Inferior parietal cortex (tissue), 1 donor: ENCODE data around the gene TSHZ2.
A peak's percentile ranks its signal among the peaks of the same experiment; 100 is the strongest.
"Not testable (repeated sequence)": the region's sequence is repeated elsewhere in the genome, so short reads cannot be mapped to it uniquely, and the experiment has no call there.

Experiments used
- DNase-seq: peaks from one replicate; pipeline ENCODE4 v3.0.0-alpha.2; 2016; ENCODE audit errors: extremely low spot score

Gene TSHZ2

DNA sequence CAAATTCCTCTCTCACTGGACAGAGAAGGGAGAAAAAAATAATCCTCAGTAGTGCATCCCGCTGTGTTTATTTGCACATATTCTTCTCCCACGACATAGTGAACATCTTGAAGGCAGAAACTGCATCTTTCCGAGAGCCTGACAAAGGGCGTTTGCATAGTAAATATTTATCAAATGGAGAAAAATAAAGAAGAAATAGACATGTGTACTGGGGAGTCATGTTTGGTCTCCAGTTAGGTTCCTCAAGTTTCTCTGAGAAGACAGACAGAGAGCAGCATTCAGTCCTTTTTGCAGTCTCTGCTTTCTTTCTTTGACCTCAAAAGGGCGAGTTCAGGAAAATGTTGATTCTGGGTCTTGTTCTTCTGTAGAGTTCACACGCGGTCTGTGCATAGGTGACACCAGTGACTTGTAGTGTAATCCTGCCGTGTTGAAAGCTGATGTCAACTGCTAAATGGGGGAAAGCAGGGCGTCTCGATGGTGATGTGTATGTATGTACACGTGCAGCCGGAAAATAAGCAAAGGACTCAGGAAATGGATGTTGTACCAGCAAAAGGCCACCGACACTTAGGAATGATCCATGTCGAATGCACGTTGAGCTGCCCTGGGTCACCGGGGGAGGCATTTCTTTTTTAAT, 335.9 kb downstream of the TSHZ2 start:
- DNase-seq, result no peak

DNA sequence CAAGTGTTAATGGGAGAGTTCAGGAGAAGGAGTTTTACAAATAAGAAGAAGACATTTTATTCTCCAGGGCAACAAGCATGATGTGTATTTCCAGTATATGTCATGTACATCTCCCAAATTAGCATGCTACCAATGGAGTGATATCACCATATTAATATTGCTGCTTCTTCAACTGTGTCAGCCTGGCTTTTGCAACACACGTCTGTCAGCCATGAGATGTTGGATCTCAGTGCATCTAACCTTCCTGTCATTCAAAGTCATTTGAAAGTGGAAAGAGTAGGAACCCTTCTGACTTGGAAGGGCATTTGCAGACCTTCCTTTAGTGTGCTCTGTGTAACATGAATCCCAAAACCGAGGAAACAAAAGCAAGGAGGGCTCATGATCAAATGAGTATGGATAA, 337.4 kb downstream of the TSHZ2 start:
- DNase-seq, result no peak

DNA sequence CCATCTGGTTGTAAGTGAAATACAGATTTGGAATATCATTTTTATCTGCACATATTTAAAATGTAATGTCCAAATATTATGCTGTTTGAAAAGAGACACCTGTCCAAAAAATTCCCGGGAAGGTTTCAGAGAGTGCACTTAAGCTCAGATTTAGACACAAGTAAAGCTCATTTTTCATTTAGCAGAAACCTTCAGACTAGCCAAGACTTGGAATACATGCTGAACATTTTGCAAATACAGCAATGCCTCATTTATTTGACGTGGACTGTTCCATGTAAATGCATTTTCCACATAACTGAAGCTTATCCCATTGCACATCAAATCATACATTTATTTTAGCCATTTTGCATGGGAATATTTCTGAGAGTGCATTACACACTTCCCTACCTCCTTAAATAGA, 340.8 kb downstream of the TSHZ2 start:
- DNase-seq, result no peak

DNA sequence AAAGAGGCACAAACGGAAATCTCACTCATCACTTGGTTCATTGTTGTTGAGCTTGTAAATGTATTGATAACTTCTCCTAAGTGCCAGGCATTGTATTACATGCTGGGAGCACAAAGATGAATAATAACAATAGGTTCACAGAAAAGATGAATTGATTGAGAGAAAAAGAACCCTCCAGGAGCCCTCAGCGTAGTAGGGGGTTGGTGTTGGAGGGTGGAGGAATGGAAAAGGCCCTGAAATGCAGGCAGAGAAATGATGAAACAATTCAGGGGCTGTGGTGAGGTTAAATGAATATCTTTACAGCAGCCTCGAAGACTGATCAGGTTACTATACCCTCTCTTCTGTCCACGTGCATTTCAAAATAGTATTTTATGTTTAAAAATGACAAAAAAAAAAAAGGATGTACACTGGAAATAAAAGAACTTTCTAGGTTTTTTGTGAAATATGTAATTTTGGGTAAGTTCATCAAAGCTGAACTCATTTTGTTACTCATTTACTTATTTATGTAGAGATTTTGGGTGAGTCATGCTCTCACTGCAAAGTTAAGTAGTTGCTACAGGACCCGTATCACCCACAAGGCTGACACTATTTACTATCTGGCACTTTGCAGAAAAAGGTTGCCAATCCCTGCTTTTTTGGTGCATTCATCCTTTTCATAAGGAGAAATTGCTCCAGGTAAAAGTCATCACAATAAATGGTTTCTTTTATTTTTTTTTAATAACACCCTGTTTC, 344.2 kb downstream of the TSHZ2 start:
- DNase-seq, result no peak

DNA sequence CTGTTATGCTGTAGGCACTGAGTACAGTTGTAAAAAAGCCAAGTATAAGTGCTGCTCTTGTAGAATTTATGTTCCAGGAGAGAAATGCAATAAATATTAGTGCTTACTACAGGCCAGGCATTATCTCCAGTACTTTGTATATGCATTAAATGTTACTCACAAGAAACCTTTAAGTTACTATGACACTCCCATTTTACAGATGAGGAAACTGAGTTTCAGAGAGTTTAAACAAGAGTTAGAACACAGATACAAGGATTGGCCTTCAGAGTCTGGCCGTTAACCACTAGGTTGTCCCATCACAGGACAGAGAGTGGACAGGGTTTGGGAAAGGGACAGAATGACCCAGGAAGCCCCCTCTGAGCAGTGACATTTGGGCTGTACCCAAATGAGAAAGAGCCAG, 347.0 kb downstream of the TSHZ2 start:
- no peak for DNase-seq

DNA sequence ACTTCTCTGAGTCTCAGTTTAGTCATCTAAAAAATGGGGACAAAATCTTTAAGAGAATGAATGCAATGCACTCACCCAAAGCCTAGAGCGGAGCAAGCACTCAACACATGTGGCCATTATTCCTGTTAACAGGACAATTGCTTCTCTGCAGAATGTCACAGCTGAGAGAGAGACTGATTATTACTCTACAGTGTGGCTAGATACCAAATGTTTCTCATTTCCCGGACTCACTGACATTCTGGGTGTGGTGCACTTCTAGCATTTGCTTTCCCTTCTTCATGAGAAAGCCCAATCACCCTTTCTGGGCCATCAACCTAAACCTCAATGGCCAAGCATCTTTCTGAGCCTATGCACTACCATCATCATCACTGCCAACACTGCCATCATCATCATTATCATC, 347.6 kb downstream of the TSHZ2 start:
- no peak for DNase-seq

DNA sequence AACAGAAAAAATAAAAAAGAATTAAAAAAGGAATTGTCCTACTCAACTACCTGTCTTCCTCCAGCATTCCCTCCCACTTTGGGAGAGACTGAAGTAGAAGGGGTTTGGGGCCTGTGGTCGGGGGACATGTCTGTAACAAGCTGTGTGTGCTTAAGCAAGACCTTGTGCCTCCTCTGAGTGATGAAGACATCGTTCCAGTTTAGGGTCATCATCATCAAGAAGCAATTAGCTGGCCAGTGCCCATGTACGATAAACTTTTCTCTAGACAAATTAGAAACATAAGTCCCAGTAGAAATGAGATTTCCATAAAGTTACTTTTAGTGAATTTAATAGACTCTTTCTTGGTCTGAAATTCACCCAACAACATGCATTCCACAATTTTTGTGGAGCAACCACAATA, 348.5 kb downstream of the TSHZ2 start:
- DNase-seq, result no peak

DNA sequence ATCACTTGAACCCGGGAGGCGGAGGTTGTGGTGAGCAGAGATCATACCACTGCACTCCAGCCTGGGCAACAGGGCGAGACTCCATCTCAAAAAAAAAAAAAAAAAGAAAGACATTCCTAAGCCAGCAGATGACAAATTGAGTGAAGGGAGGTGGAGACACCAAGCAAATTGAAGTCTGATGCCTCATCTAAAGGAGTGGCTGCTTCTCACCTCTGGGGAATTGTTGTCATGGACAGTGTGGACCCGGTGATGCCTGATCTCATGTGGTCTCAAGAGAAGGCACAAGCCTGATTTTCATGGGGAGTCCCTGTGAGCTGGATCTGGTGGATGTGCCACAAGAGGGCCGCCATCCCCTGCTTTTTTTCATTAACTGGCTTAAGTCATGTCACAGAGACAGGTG, 349.4 kb downstream of the TSHZ2 start:
- no peak for DNase-seq

DNA sequence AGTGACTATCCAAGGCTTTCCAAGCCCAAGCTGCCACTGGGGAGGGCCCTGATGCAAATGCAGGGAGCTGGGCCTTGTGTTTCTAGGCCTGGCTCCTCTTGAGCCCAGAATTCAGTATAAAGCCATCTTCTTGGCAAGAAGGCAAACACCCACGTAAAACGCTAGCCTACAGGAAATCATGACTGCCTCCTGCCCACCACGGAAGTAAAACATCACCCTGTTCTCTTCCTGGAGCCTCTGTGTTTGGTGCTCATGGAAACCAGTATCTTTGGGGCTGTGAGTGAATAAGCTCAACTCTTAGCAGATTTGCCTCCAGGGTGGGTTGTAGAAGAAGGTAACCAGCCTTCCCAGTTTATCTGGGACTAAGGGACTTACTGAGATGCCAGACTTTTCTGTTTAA, 350.5 kb downstream of the TSHZ2 start:
- no peak for DNase-seq

DNA sequence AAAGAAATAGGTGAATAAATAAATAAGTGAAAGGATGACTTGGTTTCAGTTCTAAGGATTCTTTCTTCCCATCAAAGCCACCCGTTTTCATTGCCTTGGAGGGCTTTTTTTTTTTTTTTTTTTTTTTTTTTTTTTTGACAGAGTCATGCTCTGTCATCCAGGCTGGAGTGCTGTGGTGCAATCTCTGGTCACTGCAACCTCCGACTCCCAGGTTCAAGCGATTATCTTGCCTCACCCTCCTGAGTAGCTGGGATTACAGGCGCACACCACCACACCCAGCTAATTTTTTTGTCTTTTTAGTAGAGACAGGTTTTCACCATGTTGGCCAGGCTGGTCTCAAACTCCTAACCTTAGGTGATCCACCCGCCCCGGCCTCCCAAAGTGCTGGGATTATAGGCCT, 351.3 kb downstream of the TSHZ2 start:
- DNase-seq, result not testable (repeated sequence)

DNA sequence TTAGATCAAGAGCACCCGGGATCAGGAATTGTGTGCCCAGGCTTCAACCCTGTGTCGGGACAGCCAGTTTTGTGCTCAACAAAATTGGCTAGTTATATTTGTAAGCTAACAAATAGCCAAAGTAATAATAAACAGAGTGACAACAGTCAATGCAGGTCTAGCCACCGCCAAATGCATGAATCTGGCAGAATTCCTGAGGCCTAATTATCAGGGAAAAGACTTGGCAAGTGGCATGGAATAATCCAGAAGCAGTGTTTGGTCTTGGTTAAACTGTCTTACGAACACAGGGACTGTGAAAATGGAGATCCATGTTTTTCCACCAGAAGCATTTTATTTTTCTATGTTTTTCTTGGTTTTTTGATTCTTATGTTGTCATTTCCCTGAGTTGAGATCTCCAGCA, 352.7 kb downstream of the TSHZ2 start:
- DNase-seq, result no peak

DNA sequence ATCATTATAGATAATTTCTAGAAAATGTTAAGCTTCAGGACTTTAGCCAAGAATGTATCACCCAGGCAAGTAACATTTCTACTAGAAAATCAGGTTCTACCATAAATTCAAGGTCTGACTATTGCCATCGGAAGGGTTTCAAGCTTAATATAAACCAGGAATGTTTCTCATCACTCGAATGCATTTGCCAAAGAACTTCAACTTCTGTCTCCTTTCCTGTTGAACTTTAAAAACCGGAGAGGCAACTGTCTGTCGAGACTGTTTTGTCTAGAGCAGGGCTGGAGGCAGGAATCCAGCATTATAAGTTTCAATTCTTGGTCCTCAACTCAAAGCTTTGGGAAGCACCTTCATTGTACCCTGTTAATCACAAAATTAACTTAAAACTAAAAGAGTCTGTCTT, 356.8 kb downstream of the TSHZ2 start:
- DNase-seq, result no peak

DNA sequence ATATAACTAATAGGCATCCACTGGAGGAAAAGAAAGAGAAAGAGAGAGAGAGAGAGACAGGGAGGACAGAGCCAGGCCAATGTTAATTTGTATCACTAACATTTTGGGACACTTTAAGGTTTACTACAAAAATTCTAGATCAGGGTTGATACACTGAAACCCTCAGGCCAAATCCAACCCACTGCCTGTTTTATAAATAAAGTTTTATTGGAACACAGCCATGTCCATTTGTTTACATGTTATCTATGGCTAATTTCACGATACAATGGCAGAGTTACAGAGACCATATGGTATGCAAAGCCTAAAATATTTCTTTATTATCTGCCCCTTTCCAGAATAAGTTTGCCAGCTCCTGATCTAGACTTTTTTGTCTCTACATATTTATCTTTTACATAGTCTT, 357.6 kb downstream of the TSHZ2 start:
- no peak for DNase-seq

DNA sequence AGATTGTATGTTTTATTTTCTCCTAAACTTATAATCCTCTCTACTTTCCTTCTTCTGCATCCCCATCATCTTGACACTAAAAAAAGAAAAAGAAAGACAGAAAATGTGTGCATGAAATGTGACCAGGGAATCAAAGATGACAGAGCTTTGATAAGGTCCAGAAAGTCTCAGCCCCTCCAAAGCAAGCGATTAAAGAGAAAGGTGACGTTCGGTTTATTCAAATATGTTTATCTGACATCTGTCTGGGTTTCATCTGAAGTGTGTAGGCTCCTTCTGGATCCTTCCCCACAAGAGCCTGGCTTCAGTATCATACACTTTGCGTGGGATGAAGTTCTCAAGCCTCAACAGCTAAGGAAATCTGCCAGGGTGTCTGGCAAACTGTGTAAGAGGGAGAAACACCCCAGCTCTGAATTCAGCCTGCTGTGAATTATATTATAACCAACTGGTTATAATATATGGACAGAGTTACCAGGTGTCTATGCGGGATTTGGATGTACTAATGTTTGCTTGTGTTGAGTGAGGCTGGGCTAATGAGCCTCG, 358.5 kb downstream of the TSHZ2 start:
- DNase-seq, result peak; percentile 35

DNA sequence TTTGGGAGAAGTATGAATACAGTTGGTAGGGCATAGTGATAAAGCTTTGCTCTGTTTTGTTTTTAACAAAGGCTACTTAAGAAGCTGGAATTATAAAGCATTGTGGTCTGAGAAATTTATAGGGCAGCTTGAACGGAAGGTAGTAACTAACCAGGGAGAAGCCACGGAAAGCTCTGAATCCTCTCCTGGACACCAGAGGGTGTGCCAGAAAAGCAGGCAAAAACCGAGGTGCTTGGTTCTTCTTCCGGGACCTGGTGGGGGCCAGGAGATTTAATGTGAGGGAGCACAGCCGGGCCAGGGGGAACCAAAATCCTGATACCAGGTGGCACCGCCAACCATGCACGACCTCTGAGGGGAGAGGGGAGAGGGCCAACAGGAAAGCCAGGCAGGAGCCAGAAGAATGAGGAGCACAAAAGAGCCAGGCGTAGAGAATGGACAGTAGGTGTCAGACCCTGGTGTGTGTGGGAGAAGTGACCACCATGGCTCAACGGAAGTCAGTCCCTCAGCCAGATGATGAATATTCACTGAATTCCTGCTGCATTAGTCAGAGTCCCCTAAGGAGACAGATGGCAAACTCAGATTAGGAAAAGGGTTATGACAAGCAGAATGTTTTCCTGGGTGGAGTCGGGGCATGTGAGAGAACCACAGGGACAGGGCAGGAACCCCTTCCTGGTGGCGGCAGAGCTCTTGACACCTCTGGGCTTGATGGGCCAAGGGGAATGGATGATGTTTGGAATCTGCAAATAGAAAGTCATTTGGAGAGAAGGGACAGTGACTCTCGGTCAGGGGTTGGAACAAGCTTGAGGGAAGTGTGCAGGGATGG, 359.2 kb downstream of the TSHZ2 start:
- DNase-seq, result no peak

DNA sequence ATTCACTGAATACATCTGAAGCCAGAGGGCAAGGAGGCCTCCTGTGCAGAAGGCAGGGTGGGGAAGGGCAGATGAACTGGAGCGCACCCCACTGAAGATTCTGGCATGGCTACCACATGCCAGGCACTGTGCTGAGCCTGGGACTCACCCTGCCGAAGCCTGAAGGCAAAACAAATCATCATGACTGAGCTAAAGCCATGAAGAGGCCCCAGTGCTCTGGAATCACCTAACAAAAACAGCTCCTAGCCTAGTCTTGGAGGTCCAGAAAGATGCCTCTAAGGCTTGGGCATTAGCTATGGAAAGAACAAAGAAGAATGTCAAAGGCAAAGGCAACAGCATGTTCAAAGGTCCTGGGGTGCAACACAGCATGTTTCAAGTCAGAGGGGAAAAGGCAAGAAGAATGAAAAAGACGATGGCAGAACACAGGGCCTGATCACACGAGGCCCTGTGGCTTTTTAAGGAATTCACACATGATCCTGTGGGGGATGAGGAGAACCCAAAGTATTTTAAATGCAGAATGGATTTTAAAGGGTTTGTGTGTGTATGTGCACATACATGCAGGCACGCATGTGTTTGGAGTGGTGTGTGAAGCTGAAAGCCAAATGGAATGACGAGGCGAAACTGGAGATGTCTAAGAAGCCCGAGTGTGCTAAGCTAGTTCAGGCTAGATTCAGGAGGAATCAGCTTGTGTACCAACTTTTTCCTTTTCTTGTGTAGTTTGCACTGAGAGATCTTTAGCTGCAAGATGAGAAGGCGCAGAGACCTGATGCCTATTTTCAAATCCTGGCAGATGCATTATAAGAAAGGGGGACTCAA, 360.1 kb downstream of the TSHZ2 start:
- no peak for DNase-seq

DNA sequence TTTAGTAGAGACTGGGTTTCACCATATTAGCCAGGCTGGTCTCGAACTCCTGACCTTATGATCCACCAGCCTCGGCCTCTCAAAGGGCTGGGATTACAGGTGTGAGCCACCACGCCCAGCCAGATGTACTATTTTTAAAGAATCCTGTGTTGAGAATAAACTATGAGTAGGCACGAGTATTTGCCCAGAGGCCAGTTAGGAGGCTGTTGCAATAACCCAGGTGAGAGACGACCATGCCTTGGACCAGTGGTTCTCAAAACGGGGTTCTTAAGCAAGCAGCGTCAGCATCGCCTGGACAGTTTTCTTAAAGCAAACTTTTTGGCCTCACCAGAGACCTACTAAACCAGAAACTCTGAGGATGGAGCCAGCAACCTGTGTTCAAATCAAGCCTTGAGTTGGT, 362.7 kb downstream of the TSHZ2 start:
- DNase-seq, result no peak

DNA sequence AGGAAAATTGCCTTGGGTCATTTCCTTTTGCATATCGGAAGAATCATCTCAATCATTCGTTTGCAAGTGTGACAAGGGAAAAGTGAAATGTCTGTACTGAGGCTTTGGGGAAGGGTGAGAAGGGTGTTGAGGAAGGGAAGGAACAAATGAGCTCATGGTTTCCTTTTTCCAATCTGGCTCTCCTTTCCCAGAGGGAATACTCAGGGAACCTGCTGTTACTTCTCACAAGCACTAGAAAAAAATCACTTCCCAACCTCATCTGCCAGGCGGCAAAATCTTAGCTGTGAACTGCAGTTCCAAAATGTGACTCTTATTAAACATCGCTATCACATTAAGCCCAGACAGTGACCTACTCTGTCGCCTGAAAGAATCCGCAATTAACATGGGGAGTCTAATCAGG, 363.4 kb downstream of the TSHZ2 start:
- DNase-seq, result no peak

DNA sequence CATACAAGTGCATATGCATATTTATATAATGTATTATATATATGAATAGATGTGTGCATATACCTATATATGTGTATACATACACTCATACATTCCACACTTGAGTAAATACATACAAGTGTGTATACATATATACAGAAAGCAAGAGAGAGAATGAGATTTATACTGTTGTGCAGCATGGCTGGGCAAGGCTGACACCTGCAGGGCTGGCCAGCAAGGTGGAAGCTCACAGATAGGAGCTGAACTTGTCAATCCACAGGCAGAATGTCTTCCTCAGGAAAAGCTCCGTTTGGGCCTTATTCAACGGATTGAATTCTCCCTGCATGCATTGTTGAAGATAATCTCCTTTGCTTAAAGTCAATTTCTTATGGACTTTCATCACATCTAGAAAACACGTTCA, 364.7 kb downstream of the TSHZ2 start:
- no peak for DNase-seq

DNA sequence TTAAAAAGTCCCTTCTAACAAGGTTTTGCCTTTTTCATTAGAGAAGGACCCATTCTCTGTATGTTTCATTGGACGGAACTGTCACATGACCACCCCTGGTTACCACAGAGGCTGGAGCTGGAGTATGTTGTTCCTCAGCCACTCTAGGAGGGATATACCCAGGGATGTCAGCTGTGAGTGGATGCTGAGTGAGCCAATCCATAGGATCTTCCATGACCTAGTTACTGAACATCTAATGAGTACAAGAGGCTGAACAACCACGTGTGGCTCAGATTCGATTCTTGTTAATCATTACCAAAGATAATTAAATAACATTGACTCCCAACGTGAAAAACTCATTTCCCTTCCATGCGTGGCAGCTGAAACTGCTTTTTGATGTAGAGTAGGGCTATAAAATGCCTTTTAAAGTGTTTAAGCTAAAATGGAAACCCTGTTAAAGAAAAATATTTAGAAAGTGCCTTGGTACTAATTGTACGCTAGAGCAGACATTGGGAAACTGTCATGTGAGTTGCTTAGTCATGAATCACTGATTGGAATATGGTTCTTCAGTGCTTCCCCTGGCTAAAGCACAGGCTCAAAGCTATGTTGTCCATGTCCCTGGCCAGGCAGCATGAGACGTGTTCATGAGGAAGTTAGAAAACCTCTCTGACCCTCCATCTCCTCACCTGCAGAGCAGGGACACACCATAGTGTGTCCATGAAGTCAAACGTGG, 365.4 kb downstream of the TSHZ2 start:
- DNase-seq, result no peak

DNA sequence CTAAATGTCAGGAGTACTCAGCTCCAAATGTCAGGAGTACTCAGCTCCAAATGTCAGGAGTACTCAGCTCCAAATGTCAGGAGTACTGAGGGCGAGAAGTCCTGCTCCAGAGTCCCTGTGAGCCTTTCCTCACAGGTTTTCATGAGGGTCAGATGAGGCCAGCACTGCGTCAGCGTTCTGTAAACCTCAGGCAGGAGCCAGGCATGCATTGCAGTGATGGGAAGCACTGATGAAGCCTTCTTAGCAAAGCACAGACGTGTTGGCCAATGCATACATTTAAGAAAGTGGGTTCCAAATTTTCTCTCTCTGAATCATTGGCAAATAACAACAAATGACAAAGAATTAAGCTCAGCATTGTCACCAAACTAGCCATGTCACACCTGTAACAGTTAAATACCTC, 366.6 kb downstream of the TSHZ2 start:
- no peak for DNase-seq
